Panc1 (cell line): Measurements from ENCODE around the gene HS3ST2. TPM values are rescaled to one million over a fixed set of nuclear protein-coding genes. Genes with fewer than 3 reads are reported as not detected.

ENCODE experiments used
- ATAC-seq: fragments of 200-7000 bp; cut with Tn5 transposase; 2 replicates; pipeline ENCODE4 v1.9.1; 2020; ENCODE audit warnings: mild to moderate bottlenecking, moderate library complexity
- BruUV-seq: library from RNA; stranded (reverse); fragments of 400-500 nt; replicated peaks from 2 replicates; lab custom pipeline; 2021; lab: Mats Ljungman, UMichigan
- CTCF ChIA-PET: fragments of 300-600 bp; sonication (Branson Sonifier 250); formaldehyde crosslinking; loops from one replicate; lab custom pipeline; 2022; ENCODE audit warnings: antibody characterized with exemption; lab: Charles Lee
- POLR2A ChIA-PET: fragments of 300-600 bp; sonication (Branson Sonifier 250); formaldehyde crosslinking; loops from one replicate; lab custom pipeline; 2022; ENCODE audit warnings: antibody characterized with exemption; lab: Charles Lee
- DNase-seq: peaks from one replicate; pipeline ENCODE4 v3.0.0-alpha.2; 2010; ENCODE audit warnings: low read depth, low spot score
- H3K27ac ChIP-seq: 2 replicates; pipeline ENCODE4 v1.5.1; 2011; ENCODE audit warnings: mild to moderate bottlenecking, low read length, inconsistent platforms
- H3K27me3 ChIP-seq: fragments of 200-500 bp; sonication (Bioruptor generic); 2 replicates; pipeline ENCODE4 v1.6.0; 2014; ENCODE audit warnings: low read length, inconsistent platforms; ENCODE audit not compliant: control insufficient read depth, insufficient read depth
- H3K36me3 ChIP-seq: fragments of 200-500 bp; sonication (Bioruptor generic); 2 replicates; pipeline ENCODE4 v1.5.1; 2014; ENCODE audit warnings: inconsistent platforms, mild to moderate bottlenecking, low read length, moderate library complexity; ENCODE audit not compliant: control insufficient read depth, insufficient read depth
- H3K4me1 ChIP-seq: 2 replicates; pipeline ENCODE4 v1.5.1; 2011; ENCODE audit warnings: inconsistent platforms, mild to moderate bottlenecking, low read length, moderate library complexity; ENCODE audit not compliant: control insufficient read depth, insufficient read depth
- H3K4me3 ChIP-seq, 2 experiments: 2 replicates each; pipeline ENCODE4 v1.5.1; 2011 to 2012; ENCODE audit warnings: low read depth in 2 of 2, low read length in 2 of 2, mild to moderate bottlenecking in 2 of 2, inconsistent platforms in 1 of 2, moderate library complexity in 1 of 2
- H3K9me3 ChIP-seq: fragments of 200-500 bp; sonication (Bioruptor generic); 2 replicates; pipeline ENCODE4 v1.5.1; 2014; ENCODE audit warnings: low read depth, mild to moderate bottlenecking, inconsistent platforms, low read length, moderate library complexity; ENCODE audit not compliant: control insufficient read depth, insufficient read depth
- POLR2AphosphoS5 ChIP-seq: IDR thresholded peaks from 2 replicates; pipeline ENCODE4 v1.6.1; 2012; ENCODE audit warnings: mild to moderate bottlenecking, low read depth, low read length, moderate library complexity
- SIN3A ChIP-seq: IDR thresholded peaks from 2 replicates; pipeline ENCODE4 v1.6.1; 2012; ENCODE audit warnings: low read depth, mild to moderate bottlenecking, low read length, moderate library complexity, borderline replicate concordance; ENCODE audit not compliant: insufficient read depth
- TCF7L2 ChIP-seq: IDR thresholded peaks from 2 replicates; pipeline ENCODE4 v1.6.1; 2011; ENCODE audit warnings: mild to moderate bottlenecking, low read depth, low read length, inconsistent platforms
- in situ Hi-C: cut with HindIII; loops from 2 replicates; pipeline ENCODE4 v1.10.0; 2016; ENCODE audit warnings: low sequenced_read_pairs, low pct_unique_long_range_greater_than_20kb
- intact Hi-C: fragments of 100-400 bp; cut with micrococcal nuclease; formaldehyde crosslinking; loops from one replicate; pipeline ENCODE4 v1.10.0; 2022; ENCODE audit not compliant: unreplicated experiment
- total RNA-seq: library from RNA; stranded (reverse); gene quantifications from one replicate; pipeline ENCODE4 v1.2.1, GENCODE V29; 2021; ENCODE audit not compliant: unreplicated experiment
- TF ChIP-seq, protein P1 (sequence below), 2 experiments: IDR thresholded peaks; 2 replicates each; pipeline ENCODE4 v1.6.1; 2011 to 2012; ENCODE audit warnings: low read depth in 2 of 2, control low read depth in 1 of 2, low read length in 1 of 2, mild to moderate bottlenecking in 1 of 2, moderate library complexity in 1 of 2; ENCODE audit not compliant: insufficient read depth in 1 of 2
- TF ChIP-seq, protein P2 (sequence below): fragments of 450-650 bp; IDR thresholded peaks from 2 replicates; pipeline ENCODE4 v1.5.1; 2017; ENCODE audit warnings: mild to moderate bottlenecking

The HS3ST2 gene
- total RNA-seq, 1 experiment from 2014 or later: not detected

DNA sequence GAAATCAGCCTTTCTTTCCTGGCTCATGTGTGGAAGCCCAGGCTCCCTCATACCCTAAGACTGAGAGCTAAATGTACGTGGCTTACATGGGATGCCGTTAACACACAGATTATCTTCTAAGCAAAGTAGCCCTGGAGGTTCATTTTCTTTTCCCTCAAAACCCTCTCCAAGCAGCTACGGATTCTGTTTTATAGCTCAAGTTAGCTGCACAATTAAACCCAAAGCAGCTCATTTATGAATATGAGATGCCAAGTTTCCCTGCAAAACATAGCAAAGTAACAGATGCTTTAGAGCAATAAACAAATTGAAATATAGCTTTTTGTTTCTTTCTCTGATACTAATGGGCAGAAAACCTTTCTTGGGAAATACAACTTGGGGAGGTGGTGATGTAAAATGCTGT, 72.0 kb downstream of the HS3ST2 start:
- ChIA-PET POLR2A (no interaction called here), CTCF (no interaction called here)
- BruUV-seq: no TSS peak
- H3K27ac ChIP-seq: no peak overlapping the region
- H3K36me3 ChIP-seq: no peaks in the 10 kb centered on the region
- peaks cover 20% of the 10 kb centered on the region for H3K27me3 ChIP-seq
- DNase-seq: no peak
- H3K4me3 ChIP-seq: no peak overlapping the region
- no peak for ATAC-seq
- H3K9me3 ChIP-seq: no peaks in the 10 kb centered on the region
- in situ Hi-C loops (no loop called here), intact Hi-C loops (no loop called here)
- TF ChIP-seq, protein P1, sequence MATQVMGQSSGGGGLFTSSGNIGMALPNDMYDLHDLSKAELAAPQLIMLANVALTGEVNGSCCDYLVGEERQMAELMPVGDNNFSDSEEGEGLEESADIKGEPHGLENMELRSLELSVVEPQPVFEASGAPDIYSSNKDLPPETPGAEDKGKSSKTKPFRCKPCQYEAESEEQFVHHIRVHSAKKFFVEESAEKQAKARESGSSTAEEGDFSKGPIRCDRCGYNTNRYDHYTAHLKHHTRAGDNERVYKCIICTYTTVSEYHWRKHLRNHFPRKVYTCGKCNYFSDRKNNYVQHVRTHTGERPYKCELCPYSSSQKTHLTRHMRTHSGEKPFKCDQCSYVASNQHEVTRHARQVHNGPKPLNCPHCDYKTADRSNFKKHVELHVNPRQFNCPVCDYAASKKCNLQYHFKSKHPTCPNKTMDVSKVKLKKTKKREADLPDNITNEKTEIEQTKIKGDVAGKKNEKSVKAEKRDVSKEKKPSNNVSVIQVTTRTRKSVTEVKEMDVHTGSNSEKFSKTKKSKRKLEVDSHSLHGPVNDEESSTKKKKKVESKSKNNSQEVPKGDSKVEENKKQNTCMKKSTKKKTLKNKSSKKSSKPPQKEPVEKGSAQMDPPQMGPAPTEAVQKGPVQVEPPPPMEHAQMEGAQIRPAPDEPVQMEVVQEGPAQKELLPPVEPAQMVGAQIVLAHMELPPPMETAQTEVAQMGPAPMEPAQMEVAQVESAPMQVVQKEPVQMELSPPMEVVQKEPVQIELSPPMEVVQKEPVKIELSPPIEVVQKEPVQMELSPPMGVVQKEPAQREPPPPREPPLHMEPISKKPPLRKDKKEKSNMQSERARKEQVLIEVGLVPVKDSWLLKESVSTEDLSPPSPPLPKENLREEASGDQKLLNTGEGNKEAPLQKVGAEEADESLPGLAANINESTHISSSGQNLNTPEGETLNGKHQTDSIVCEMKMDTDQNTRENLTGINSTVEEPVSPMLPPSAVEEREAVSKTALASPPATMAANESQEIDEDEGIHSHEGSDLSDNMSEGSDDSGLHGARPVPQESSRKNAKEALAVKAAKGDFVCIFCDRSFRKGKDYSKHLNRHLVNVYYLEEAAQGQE (IDR thresholded peaks at IDR 0.05; ENCODE audit: insufficient read depth in 1 of 2, low read depth in 2 of 2, low read length in 1 of 2): no peak
- TF ChIP-seq, protein P2, sequence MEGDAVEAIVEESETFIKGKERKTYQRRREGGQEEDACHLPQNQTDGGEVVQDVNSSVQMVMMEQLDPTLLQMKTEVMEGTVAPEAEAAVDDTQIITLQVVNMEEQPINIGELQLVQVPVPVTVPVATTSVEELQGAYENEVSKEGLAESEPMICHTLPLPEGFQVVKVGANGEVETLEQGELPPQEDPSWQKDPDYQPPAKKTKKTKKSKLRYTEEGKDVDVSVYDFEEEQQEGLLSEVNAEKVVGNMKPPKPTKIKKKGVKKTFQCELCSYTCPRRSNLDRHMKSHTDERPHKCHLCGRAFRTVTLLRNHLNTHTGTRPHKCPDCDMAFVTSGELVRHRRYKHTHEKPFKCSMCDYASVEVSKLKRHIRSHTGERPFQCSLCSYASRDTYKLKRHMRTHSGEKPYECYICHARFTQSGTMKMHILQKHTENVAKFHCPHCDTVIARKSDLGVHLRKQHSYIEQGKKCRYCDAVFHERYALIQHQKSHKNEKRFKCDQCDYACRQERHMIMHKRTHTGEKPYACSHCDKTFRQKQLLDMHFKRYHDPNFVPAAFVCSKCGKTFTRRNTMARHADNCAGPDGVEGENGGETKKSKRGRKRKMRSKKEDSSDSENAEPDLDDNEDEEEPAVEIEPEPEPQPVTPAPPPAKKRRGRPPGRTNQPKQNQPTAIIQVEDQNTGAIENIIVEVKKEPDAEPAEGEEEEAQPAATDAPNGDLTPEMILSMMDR: no peak
- TF ChIP-seq POLR2AphosphoS5: no peak
- TF ChIP-seq TCF7L2: no peak
- TF ChIP-seq SIN3A: no peak
- H3K4me1 ChIP-seq: no peaks in the 10 kb centered on the region

DNA sequence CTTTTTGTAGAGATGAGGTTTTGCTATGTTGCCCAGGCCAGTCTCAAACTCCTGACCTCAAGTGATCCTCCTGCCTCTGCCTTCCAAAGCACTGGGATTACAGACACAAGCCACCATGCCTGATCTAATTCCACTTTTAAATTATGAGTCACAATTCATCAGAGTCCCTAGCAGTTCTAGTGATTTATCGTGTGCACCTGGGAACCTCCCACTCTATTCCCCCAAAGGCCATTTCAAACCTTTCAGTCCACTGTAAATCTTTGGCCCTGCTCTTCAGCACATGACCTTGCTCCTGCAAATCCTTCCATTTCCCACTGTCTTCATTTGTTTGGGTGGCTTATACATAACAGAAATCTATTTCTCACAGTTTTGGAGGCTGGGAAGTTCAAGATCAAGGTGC, 73.0 kb downstream of the HS3ST2 start:
- DNase-seq (no peak), ATAC-seq (no peak)
- ChIA-PET POLR2A (no interaction called here), CTCF (no interaction called here)
- no peak overlapping the region for H3K4me3 ChIP-seq
- H3K27ac ChIP-seq: no peak overlapping the region
- no peak for TF ChIP-seq TCF7L2
- no peak for TF ChIP-seq SIN3A
- TF ChIP-seq, protein P2: no peak
- TF ChIP-seq, protein P1 (IDR thresholded peaks at IDR 0.05; ENCODE audit: insufficient read depth in 1 of 2, low read depth in 2 of 2, low read length in 1 of 2): no peak
- TF ChIP-seq POLR2AphosphoS5: no peak
- peaks cover 23% of the 10 kb centered on the region for H3K27me3 ChIP-seq
- intact Hi-C loops: no loop called here
- H3K9me3 ChIP-seq: no peaks in the 10 kb centered on the region
- H3K36me3 ChIP-seq: no peaks in the 10 kb centered on the region
- in situ Hi-C loops: no loop called here
- H3K4me1 ChIP-seq: no peaks in the 10 kb centered on the region
- BruUV-seq: no TSS peak
